HG03520 (cell line): ENCODE measurements around the gene MTMR10.

Source experiments
- ATAC-seq: cut with Tn5 transposase; IDR thresholded peaks from one replicate; pipeline ENCODE4 v1.9.1; 2021; ENCODE audit warnings: mild to moderate bottlenecking, moderate library complexity; ENCODE audit not compliant: unreplicated experiment

MTMR10 gene

GRCh38 chr15:30962079-30962478 is 29.3 kb downstream of the MTMR10 start:
- no peak for ATAC-seq

GRCh38 chr15:30958219-30958618 is 33.2 kb downstream of the MTMR10 start:
- no peak for ATAC-seq

GRCh38 chr15:30956216-30957124 is 35.0 kb downstream of the MTMR10 start:
- ATAC-seq, result no peak

GRCh38 chr15:30954674-30955073 is 36.8 kb downstream of the MTMR10 start:
- ATAC-seq, result no peak

GRCh38 chr15:30953731-30954378 is 37.6 kb downstream of the MTMR10 start:
- no peak for ATAC-seq

GRCh38 chr15:30953183-30953582 is 38.2 kb downstream of the MTMR10 start:
- no peak for ATAC-seq

- ATAC-seq, result no peak
Measured at GRCh38 chr15:30943654-30944335, 47.6 kb downstream of the MTMR10 start.

- ATAC-seq, result no peak
Measured at GRCh38 chr15:30941520-30941919, 49.9 kb downstream of the MTMR10 start.

GRCh38 chr15:30940359-30940758 is 51.1 kb downstream of the MTMR10 start:
- no peak for ATAC-seq

GRCh38 chr15:30939161-30939560 is 52.3 kb downstream of the MTMR10 start:
- ATAC-seq, result no peak

- no peak for ATAC-seq
Measured at GRCh38 chr15:30933293-30933692, 58.1 kb downstream of the MTMR10 start.

GRCh38 chr15:30930422-30930821 is 61.0 kb downstream of the MTMR10 start:
- no peak for ATAC-seq

GRCh38 chr15:30929982-30930381 is 61.4 kb downstream of the MTMR10 start:
- no peak for ATAC-seq

GRCh38 chr15:30929064-30929669 is 62.3 kb downstream of the MTMR10 start:
- no peak for ATAC-seq

GRCh38 chr15:30928076-30928475 is 63.4 kb downstream of the MTMR10 start:
- no peak for ATAC-seq

GRCh38 chr15:30927148-30927761 is 64.2 kb downstream of the MTMR10 start:
- ATAC-seq, result no peak

- ATAC-seq, result no peak
Measured at GRCh38 chr15:30926161-30926560, 65.3 kb downstream of the MTMR10 start.

- ATAC-seq, result no peak
Measured at GRCh38 chr15:30925686-30926085, 65.7 kb downstream of the MTMR10 start.

- ATAC-seq, result no peak
Measured at GRCh38 chr15:30924353-30924752, 67.1 kb downstream of the MTMR10 start.

- ATAC-seq, result no peak
Measured at GRCh38 chr15:30923429-30923828, 68.0 kb downstream of the MTMR10 start.
